ENCODE data around the gene SERPINE3. TPM values are rescaled to one million over a fixed set of nuclear protein-coding genes. Genes with fewer than 3 reads are reported as not detected.
A peak's percentile ranks its signal among the peaks of the same experiment; 100 is the strongest.

SERPINE3 gene
- total RNA-seq, 1 experiment from 2014 or later = not detected

DNA sequence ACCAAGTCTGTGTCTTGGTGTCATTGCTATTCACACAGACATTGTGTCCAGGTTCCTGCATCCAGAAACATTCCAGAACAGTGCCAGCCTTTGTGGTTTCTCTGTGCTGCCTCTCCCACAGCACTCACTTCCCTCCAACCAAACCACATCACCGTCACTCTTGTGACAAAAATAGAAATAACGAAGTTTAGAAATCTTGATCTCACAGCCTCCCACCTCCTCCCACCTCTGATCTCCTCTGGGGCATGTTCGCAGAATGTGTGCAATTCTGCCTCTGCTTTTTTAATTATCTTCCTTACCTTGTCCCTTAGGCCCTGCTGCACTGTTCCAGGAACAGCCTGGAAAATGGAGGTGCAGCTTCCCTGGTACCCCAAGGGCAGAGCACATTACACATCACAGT lies 8.7 kb upstream of the SERPINE3 start:
- no TSS peak for BruUV-seq (replicated peaks)

GRCh38 chr13:51331354-51331861 lies 8.1 kb upstream of the SERPINE3 start:
- H3K27ac Mint-ChIP-seq (ENCODE audit: low read depth, unreplicated experiment) = no peak overlapping the region
- H3K27me3 Mint-ChIP-seq (ENCODE audit: insufficient read depth, unreplicated experiment) = no peaks in the 10 kb centered on the region
- POLR2A ChIA-PET = no interaction called here
- DNase-seq (ENCODE audit: unreplicated experiment) = no peak
- no peak for TF ChIP-seq CTCF (IDR thresholded peaks at IDR 0.05; ENCODE audit: unreplicated experiment)
- no TSS peak for BruUV-seq (replicated peaks)
- no peaks in the 10 kb centered on the region for H3K9me3 Mint-ChIP-seq (ENCODE audit: unreplicated experiment)
- peaks cover 11% of the 10 kb centered on the region for H3K4me1 Mint-ChIP-seq (ENCODE audit: insufficient read depth, unreplicated experiment)
- H3K4me3 Mint-ChIP-seq (ENCODE audit: unreplicated experiment) = no peak overlapping the region
- no peaks in the 10 kb centered on the region for H3K36me3 Mint-ChIP-seq (ENCODE audit: insufficient read depth, unreplicated experiment)
- CTCF ChIA-PET = no interaction called here
- intact Hi-C loops (cut with micrococcal nuclease) = no loop called here

More for the DNA sequence above, 8.7 kb upstream of the SERPINE3 start:
- H3K4me3 Mint-ChIP-seq (ENCODE audit: unreplicated experiment) = no peak overlapping the region
- no peak overlapping the region for H3K27ac Mint-ChIP-seq (ENCODE audit: low read depth, unreplicated experiment)
- no peak for TF ChIP-seq CTCF (IDR thresholded peaks at IDR 0.05; ENCODE audit: unreplicated experiment)
- H3K4me1 Mint-ChIP-seq (ENCODE audit: insufficient read depth, unreplicated experiment) = peaks cover 11% of the 10 kb centered on the region
- H3K36me3 Mint-ChIP-seq (ENCODE audit: insufficient read depth, unreplicated experiment) = no peaks in the 10 kb centered on the region
- ChIA-PET CTCF (no interaction called here), POLR2A (no interaction called here)
- no peaks in the 10 kb centered on the region for H3K27me3 Mint-ChIP-seq (ENCODE audit: insufficient read depth, unreplicated experiment)
- intact Hi-C loops (cut with micrococcal nuclease) = no loop called here
- peak; percentile 51 for DNase-seq (ENCODE audit: unreplicated experiment)
- no peaks in the 10 kb centered on the region for H3K9me3 Mint-ChIP-seq (ENCODE audit: unreplicated experiment)

GRCh38 chr13:51332566-51333361 lies 6.7 kb upstream of the SERPINE3 start:
- BruUV-seq (replicated peaks) = no TSS peak
- H3K4me1 Mint-ChIP-seq (ENCODE audit: insufficient read depth, unreplicated experiment) = peaks cover 11% of the 10 kb centered on the region
- no peak for DNase-seq (ENCODE audit: unreplicated experiment)
- POLR2A ChIA-PET = interaction anchor here (0.7 kb wide), 1 partner anchor 27 kb away, joined by 3 read pairs; no protein-coding TSS in a partner anchor
- CTCF ChIA-PET = interaction anchor here (0.6 to 0.7 kb wide), 2 partner anchors 17 to 183 kb away, joined by 3 read pairs; no protein-coding TSS in a partner anchor
- no peaks in the 10 kb centered on the region for H3K27me3 Mint-ChIP-seq (ENCODE audit: insufficient read depth, unreplicated experiment)
- intact Hi-C loops (cut with micrococcal nuclease) = no loop called here
- no peak overlapping the region for H3K4me3 Mint-ChIP-seq (ENCODE audit: unreplicated experiment)
- no peak overlapping the region for H3K27ac Mint-ChIP-seq (ENCODE audit: low read depth, unreplicated experiment)
- TF ChIP-seq CTCF (IDR thresholded peaks at IDR 0.05; ENCODE audit: unreplicated experiment) = no peak
- H3K36me3 Mint-ChIP-seq (ENCODE audit: insufficient read depth, unreplicated experiment) = no peaks in the 10 kb centered on the region
- H3K9me3 Mint-ChIP-seq (ENCODE audit: unreplicated experiment) = no peaks in the 10 kb centered on the region

- H3K27ac Mint-ChIP-seq (ENCODE audit: low read depth, unreplicated experiment) = no peak overlapping the region
- no TSS peak for BruUV-seq (replicated peaks)
- no peak for TF ChIP-seq CTCF (IDR thresholded peaks at IDR 0.05; ENCODE audit: unreplicated experiment)
- H3K4me3 Mint-ChIP-seq (ENCODE audit: unreplicated experiment) = no peak overlapping the region
- no peak for DNase-seq (ENCODE audit: unreplicated experiment)
- CTCF ChIA-PET = no interaction called here
- H3K27me3 Mint-ChIP-seq (ENCODE audit: insufficient read depth, unreplicated experiment) = no peaks in the 10 kb centered on the region
- H3K36me3 Mint-ChIP-seq (ENCODE audit: insufficient read depth, unreplicated experiment) = no peaks in the 10 kb centered on the region
- peaks cover 11% of the 10 kb centered on the region for H3K4me1 Mint-ChIP-seq (ENCODE audit: insufficient read depth, unreplicated experiment)
- no peaks in the 10 kb centered on the region for H3K9me3 Mint-ChIP-seq (ENCODE audit: unreplicated experiment)
- POLR2A ChIA-PET = no interaction called here
- intact Hi-C loops (cut with micrococcal nuclease) = no loop called here
These were observed 6.1 kb upstream of the SERPINE3 start for GRCh38 chr13:51333421-51333820.
